ENCODE results near the gene TOMM40.

The TOMM40 gene

DNA sequence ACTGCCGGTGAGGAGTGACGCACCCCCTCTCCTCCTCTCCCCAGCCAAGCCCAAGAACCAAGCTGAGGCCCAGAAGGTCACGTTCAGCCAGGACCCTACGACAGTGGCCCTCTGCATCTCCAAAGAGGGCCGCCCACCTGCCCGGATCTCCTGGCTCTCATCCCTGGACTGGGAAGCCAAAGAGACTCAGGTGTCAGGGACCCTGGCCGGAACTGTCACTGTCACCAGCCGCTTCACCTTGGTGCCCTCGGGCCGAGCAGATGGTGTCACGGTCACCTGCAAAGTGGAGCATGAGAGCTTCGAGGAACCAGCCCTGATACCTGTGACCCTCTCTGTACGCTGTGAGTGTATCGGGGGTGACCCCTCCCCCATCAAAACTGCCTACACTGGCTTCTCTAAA lies 19.2 kb upstream of the TOMM40 start:
- H3K4me3 ChIP-seq (replicated peaks; ENCODE audit: low read depth, low read length), result no peak overlapping the region
- DNase-seq (ENCODE audit: extremely low read depth, low read depth), result no peak
- no peak for TF ChIP-seq CTCF (IDR thresholded peaks at IDR 0.05; ENCODE audit: low read depth, low read length, missing control alignments)

- no peak overlapping the region for H3K4me3 ChIP-seq (replicated peaks; ENCODE audit: low read depth, low read length)
- TF ChIP-seq CTCF (IDR thresholded peaks at IDR 0.05; ENCODE audit: low read depth, low read length, missing control alignments), result no peak
- DNase-seq (ENCODE audit: extremely low read depth, low read depth), result no peak
These were observed 18.4 kb upstream of the TOMM40 start for GRCh38 chr19:44872661-44873060.

DNA sequence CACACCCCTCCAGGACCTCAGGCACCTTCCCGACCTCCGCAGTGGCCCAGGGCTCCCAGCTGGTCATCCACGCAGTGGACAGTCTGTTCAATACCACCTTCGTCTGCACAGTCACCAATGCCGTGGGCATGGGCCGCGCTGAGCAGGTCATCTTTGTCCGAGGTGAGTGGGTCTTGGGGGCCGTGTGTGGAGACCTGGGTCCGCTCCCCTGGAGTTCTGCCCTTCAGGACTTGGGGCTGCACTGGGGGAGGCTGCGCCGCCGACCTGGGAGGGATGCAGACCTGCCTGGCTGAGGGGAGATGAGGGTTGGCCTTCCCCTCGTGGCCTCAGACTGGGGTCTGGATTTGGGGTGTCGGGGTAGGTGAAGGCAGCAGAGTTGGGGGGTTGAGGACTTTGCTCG lies 16.7 kb upstream of the TOMM40 start:
- no peak overlapping the region for H3K4me3 ChIP-seq (replicated peaks; ENCODE audit: low read depth, low read length)
- no peak for TF ChIP-seq CTCF (IDR thresholded peaks at IDR 0.05; ENCODE audit: low read depth, low read length, missing control alignments)
- DNase-seq (ENCODE audit: extremely low read depth, low read depth), result no peak

DNA sequence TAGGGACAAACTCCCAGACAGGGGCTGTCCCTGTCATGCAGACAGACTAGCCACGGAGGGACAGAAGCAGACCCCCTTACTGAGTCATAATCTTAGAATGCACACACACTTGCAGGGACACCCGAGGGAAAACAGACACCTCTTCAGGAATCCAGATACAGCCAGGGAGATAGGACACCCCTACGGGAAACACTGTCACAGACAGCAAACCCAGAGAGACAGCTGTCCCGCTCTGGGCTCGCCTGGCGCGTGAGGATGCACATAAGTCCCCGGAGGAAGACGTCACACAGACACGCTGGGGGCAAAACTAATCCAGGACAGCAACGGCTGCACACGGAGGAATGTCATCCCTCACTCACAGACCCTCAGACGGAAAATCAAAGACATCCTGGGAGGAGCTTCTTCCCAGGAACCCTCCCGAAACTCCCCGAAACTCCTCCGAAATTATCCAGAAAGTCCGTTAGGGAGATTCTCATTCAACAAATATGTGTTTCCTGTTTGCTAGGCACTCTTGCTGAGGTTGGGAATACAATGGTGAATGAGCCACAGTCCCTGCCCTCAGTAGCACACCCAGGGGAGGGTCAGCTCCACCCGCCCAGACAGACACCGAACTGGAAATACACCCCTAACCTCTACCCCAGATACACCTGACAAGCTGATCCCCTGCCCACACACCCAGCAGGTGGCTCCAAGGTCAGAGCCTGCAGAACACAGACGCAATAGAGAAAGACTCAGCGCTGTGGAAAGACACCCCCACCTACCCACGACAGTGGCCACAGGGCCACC lies 15.2 kb upstream of the TOMM40 start:
- H3K4me3 ChIP-seq (replicated peaks; ENCODE audit: low read depth, low read length), result no peak overlapping the region
- TF ChIP-seq CTCF (IDR thresholded peaks at IDR 0.05; ENCODE audit: low read depth, low read length, missing control alignments), result no peak
- DNase-seq (ENCODE audit: extremely low read depth, low read depth), result no peak

DNA sequence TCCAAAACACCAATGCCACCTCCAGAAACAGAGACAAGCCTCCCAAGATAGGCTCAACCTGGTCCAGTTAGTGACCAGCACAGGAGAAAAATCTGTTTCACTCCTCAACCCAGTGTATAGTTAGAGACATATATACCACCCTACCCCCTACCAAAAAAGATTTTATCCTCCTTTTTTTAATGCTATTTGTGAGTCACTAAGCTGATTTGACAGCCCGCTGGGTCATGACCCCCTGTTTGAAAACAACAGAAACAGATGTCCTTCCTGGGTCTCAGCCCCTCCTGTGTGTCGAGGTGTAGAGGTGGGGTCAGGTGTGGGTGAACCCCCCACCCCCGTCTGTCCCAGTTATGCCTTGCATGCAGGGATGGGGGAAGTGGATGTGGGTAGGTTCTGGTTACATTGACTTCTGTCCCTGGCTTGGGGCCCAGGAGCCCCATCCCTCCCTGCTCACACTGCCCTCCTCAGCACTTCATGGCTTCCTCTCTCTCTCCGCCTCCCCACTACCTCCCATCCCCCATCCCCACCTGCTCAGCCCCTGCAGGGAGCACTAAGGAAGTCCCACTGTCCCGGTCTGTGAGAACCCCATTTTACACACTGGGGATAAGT lies 14.0 kb upstream of the TOMM40 start:
- no peak for DNase-seq (ENCODE audit: extremely low read depth, low read depth)
- H3K4me3 ChIP-seq (replicated peaks; ENCODE audit: low read depth, low read length), result no peak overlapping the region
- no peak for TF ChIP-seq CTCF (IDR thresholded peaks at IDR 0.05; ENCODE audit: low read depth, low read length, missing control alignments)

GRCh38 chr19:44878120-44878865 lies 12.8 kb upstream of the TOMM40 start:
- no peak for DNase-seq (ENCODE audit: extremely low read depth, low read depth)
- TF ChIP-seq CTCF (IDR thresholded peaks at IDR 0.05; ENCODE audit: low read depth, low read length, missing control alignments), result no peak
- H3K4me3 ChIP-seq (replicated peaks; ENCODE audit: low read depth, low read length), result no peak overlapping the region
